ENCODE data around the gene CDCA7. TPM values are rescaled to one million over a fixed set of nuclear protein-coding genes. Genes with fewer than 3 reads are reported as not detected.

The CDCA7 gene
- total and polyA plus RNA-seq, 2 of the 13 experiments (the other 11 are each of a cell fraction or from before 2014, with no cell fraction given) = 46.2 to 57.8 TPM

DNA sequence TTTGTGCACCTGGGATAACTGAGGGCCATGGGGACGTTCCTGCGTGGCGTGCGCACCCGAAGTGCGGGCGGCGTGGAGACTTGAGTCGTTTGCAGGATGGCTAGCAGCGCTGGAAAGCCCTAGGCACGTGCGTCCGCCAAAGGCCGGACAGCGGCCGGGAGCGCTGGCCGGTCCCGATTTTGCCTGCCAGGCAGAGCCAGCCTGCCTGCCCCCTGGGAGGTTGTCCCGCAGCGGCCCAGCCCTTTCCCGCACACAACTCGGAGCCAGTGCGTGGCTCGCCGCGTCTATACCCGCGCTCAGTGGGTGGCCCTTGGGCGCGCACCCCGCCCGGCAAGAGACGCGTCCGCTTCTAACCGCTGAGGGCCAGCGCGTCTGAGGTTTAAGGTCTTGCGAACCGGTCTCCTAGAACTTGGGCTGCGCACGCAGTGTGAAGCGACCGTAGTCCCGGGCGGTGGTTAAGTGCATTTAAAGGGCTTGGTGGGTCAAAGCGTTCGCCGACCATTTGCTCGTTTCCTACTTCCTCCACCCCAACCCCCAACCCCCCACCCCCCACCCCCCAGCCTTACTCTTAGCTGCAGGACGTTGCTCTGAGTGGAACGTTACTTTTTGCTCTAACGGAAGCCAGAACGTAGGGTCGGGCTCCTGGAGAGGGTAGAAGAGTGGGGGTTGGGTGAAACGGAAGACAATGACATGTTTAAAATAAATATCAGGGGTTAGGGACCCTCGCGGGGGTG, 627 bp downstream of the CDCA7 start (continued):
- TF ChIP-seq, protein P1, sequence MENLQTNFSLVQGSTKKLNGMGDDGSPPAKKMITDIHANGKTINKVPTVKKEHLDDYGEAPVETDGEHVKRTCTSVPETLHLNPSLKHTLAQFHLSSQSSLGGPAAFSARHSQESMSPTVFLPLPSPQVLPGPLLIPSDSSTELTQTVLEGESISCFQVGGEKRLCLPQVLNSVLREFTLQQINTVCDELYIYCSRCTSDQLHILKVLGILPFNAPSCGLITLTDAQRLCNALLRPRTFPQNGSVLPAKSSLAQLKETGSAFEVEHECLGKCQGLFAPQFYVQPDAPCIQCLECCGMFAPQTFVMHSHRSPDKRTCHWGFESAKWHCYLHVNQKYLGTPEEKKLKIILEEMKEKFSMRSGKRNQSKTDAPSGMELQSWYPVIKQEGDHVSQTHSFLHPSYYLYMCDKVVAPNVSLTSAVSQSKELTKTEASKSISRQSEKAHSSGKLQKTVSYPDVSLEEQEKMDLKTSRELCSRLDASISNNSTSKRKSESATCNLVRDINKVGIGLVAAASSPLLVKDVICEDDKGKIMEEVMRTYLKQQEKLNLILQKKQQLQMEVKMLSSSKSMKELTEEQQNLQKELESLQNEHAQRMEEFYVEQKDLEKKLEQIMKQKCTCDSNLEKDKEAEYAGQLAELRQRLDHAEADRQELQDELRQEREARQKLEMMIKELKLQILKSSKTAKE (CRISPR knock-in tag; IDR thresholded peaks at IDR 0.05; ENCODE audit: borderline replicate concordance) = no peak
- TF ChIP-seq MAZ (IDR thresholded peaks at IDR 0.05; ENCODE audit: borderline replicate concordance, low read depth, low read length) = no peak
- 0 out of 2 replicates have a peak, but pooled peaks have one; percentile 50 for TF ChIP-seq MAZ (CRISPR knock-in tag; IDR thresholded peaks at IDR 0.05; ENCODE audit: low read depth)
- TF ChIP-seq TEAD2 (CRISPR knock-in tag; IDR thresholded peaks at IDR 0.05) = 0 out of 2 replicates have a peak, but pooled peaks have one; percentile 13
- peak; percentile 80; the same call in 1 of the 2 replicates for TF ChIP-seq HIVEP1 (CRISPR knock-in tag; IDR thresholded peaks at IDR 0.05)
- TF ChIP-seq CAMTA2 (CRISPR knock-in tag; IDR thresholded peaks at IDR 0.05; ENCODE audit: borderline replicate concordance) = no peak; the same call in 1 of the 2 replicates
- 0 out of 2 replicates have a peak, but pooled peaks have one; percentile 53 for TF ChIP-seq MTF2 (CRISPR knock-in tag; IDR thresholded peaks at IDR 0.05; ENCODE audit: borderline replicate concordance)
- TF ChIP-seq, protein P2, sequence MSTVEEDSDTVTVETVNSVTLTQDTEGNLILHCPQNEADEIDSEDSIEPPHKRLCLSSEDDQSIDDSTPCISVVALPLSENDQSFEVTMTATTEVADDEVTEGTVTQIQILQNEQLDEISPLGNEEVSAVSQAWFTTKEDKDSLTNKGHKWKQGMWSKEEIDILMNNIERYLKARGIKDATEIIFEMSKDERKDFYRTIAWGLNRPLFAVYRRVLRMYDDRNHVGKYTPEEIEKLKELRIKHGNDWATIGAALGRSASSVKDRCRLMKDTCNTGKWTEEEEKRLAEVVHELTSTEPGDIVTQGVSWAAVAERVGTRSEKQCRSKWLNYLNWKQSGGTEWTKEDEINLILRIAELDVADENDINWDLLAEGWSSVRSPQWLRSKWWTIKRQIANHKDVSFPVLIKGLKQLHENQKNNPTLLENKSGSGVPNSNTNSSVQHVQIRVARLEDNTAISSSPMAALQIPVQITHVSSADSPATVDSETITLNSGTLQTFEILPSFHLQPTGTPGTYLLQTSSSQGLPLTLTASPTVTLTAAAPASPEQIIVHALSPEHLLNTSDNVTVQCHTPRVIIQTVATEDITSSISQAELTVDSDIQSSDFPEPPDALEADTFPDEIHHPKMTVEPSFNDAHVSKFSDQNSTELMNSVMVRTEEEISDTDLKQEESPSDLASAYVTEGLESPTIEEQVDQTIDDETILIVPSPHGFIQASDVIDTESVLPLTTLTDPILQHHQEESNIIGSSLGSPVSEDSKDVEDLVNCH (CRISPR knock-in tag; IDR thresholded peaks at IDR 0.05) = no peak
- no peak for TF ChIP-seq LCORL (IDR thresholded peaks at IDR 0.05)
- peak; percentile 19; the same call in 1 of the 2 replicates for TF ChIP-seq LCORL (CRISPR knock-in tag; IDR thresholded peaks at IDR 0.05)
- TF ChIP-seq HDAC6 (IDR thresholded peaks at IDR 0.05; ENCODE audit: low read depth, low read length) = no peak
- no peak for TF ChIP-seq SP140L (CRISPR knock-in tag; IDR thresholded peaks at IDR 0.05; ENCODE audit: borderline replicate concordance)
- TF ChIP-seq NFE2 (CRISPR knock-in tag; IDR thresholded peaks at IDR 0.05) = no peak
- TF ChIP-seq ZNF160 (CRISPR knock-in tag; IDR thresholded peaks at IDR 0.05) = no peak
- TF ChIP-seq SP4 (CRISPR knock-in tag; IDR thresholded peaks at IDR 0.05) = no peak
- TF ChIP-seq, protein P3, sequence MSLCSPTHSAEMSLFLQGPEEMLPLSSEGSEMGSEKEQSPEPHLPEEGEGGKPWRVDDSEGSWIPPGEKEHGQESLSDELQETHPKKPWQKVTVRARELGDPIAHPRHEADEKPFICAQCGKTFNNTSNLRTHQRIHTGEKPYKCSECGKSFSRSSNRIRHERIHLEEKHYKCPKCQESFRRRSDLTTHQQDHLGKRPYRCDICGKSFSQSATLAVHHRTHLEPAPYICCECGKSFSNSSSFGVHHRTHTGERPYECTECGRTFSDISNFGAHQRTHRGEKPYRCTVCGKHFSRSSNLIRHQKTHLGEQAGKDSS (CRISPR knock-in tag; IDR thresholded peaks at IDR 0.05; ENCODE audit: borderline replicate concordance, low read depth) = peak; percentile 72; the same call in 1 of the 2 replicates
- TF ChIP-seq BORCS8-MEF2B (CRISPR knock-in tag; IDR thresholded peaks at IDR 0.05) = no peak; the same call in 1 of the 2 replicates
- no peak for TF ChIP-seq PPARG (CRISPR knock-in tag; conservative IDR thresholded peaks at IDR 0.05)
- peak; percentile 92 for TF ChIP-seq ZNF333 (CRISPR knock-in tag; IDR thresholded peaks at IDR 0.05; ENCODE audit: borderline replicate concordance)
- peak; percentile 88 for TF ChIP-seq ZNF800 (CRISPR knock-in tag; IDR thresholded peaks at IDR 0.05)

Data from HepG2 (cell line).